WTC11 (cell line): ENCODE data around the gene ZNF830. TPM values are rescaled to one million over a fixed set of nuclear protein-coding genes. Genes with fewer than 3 reads are reported as not detected.

Experiments
- ATAC-seq: fragments of 200-7000 bp; cut with Tn5 transposase; 2 replicates; pipeline ENCODE4 v1.10.0; 2021; ENCODE audit warnings: mild to moderate bottlenecking, moderate library complexity
- CTCF ChIA-PET: fragments of 300-600 bp; sonication (Branson Sonifier 250); formaldehyde crosslinking; loops from one replicate; lab custom pipeline; 2021; ENCODE audit warnings: antibody characterized with exemption; lab: Charles Lee
- POLR2A ChIA-PET: fragments of 350-600 bp; sonication (Branson Sonifier 250); formaldehyde crosslinking; loops from one replicate; lab custom pipeline; 2021; ENCODE audit warnings: antibody characterized with exemption; lab: Charles Lee
- DNase-seq: peaks from one replicate; pipeline ENCODE4 v3.0.0; 2021; ENCODE audit warnings: low spot score
- H3K27ac Mint-ChIP-seq: 2 replicates; pipeline ENCODE4 v1.8.0; 2021; ENCODE audit warnings: mixed read lengths
- H3K27me3 Mint-ChIP-seq: 2 replicates; pipeline ENCODE4 v1.8.0; 2021; ENCODE audit warnings: low read depth, mild to moderate bottlenecking, moderate library complexity, mixed read lengths
- H3K36me3 Mint-ChIP-seq: 2 replicates; pipeline ENCODE4 v1.8.0; 2021; ENCODE audit warnings: mixed read lengths
- H3K4me1 Mint-ChIP-seq: 2 replicates; pipeline ENCODE4 v1.8.0; 2022; ENCODE audit warnings: mixed read lengths
- H3K4me3 Mint-ChIP-seq: 2 replicates; pipeline ENCODE4 v1.8.0; 2021; ENCODE audit warnings: mild to moderate bottlenecking, moderate library complexity, mixed read lengths
- H3K9me3 Mint-ChIP-seq: 2 replicates; pipeline ENCODE4 v1.8.0; 2021; ENCODE audit warnings: mixed read lengths
- FOXP1 ChIP-seq: sonication (generic); formaldehyde crosslinking; IDR thresholded peaks from 2 replicates; pipeline ENCODE4 v1.8.0; 2022; ENCODE audit warnings: missing genetic modification reagents, mild to moderate bottlenecking, moderate library complexity, borderline replicate concordance
- MXD4 ChIP-seq: fragments of 250-450 bp; sonication (Bioruptor Pico); IDR thresholded peaks from 2 replicates; pipeline ENCODE4 v1.8.0; 2021; ENCODE audit warnings: mild to moderate bottlenecking, moderate library complexity, borderline replicate concordance
- NR2C2 ChIP-seq: sonication (generic); formaldehyde crosslinking; IDR thresholded peaks from 2 replicates; pipeline ENCODE4 v1.8.0; 2022; ENCODE audit warnings: mild to moderate bottlenecking, missing genetic modification reagents
- ZBTB21 ChIP-seq: sonication (generic); formaldehyde crosslinking; IDR thresholded peaks from 2 replicates; pipeline ENCODE4 v1.8.1; 2023; ENCODE audit warnings: mild to moderate bottlenecking, missing genetic modification reagents, borderline replicate concordance
- ZNF121 ChIP-seq: sonication (generic); formaldehyde crosslinking; IDR thresholded peaks from 2 replicates; pipeline ENCODE4 v1.8.0; 2023; ENCODE audit warnings: missing genetic modification reagents
- ZNF317 ChIP-seq: sonication (generic); formaldehyde crosslinking; IDR thresholded peaks from 2 replicates; pipeline ENCODE4 v1.8.1; 2023; ENCODE audit warnings: low read depth, mild to moderate bottlenecking, moderate library complexity, missing genetic modification reagents, borderline replicate concordance
- total RNA-seq: library from RNA; stranded (reverse); gene quantifications from 3 replicates; pipeline ENCODE4 v1.2.3, GENCODE V29; 2021
- TF ChIP-seq, protein P1 (sequence below): sonication (generic); formaldehyde crosslinking; IDR thresholded peaks from 2 replicates; pipeline ENCODE4 v1.8.1; 2023; ENCODE audit warnings: mild to moderate bottlenecking, missing genetic modification reagents, moderate library complexity
- TF ChIP-seq, protein P2 (sequence below): fragments of 250-450 bp; sonication (Bioruptor Pico); IDR thresholded peaks from 2 replicates; pipeline ENCODE4 v1.8.0; 2021; ENCODE audit warnings: mild to moderate bottlenecking

ZNF830 gene
- total RNA-seq, 1 experiment from 2014 or later = 20.2 TPM

DNA sequence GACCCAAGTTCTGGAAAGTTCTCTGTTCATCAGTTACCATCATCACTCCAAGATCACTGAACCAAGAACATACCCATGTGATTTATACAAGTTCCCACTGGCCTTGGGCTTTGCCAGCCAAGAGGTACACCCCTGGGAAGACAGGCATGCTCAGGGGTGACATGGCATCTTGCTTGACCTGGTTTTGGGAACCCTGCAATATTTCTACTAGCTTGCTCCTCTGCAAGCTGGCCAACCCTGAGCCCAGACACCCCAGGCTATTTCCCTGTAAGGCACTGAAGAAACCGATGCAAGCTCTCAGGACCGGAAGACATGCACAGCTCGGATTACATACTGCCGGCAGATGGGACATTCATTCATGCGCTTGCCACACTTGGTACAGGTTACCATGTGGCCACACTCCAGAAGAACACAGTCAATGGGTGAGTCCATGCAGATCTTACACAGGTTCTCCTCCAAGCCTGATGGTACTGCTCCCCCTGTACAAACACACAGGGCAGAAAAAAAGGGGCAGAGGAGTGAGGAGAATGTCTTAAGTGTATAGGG is 50.4 kb downstream of the ZNF830 start:
- DNase-seq (no peak), ATAC-seq (no peak)
- Mint-ChIP-seq H3K36me3 (peaks cover 28% of the 10 kb centered on the region), H3K27ac (no peak overlapping the region), H3K9me3 (no peaks in the 10 kb centered on the region), H3K4me3 (no peak overlapping the region), H3K4me1 (peaks cover 14% of the 10 kb centered on the region), H3K27me3 (no peaks in the 10 kb centered on the region)
- ChIA-PET CTCF (interaction anchor here (1.6 kb wide), 1 partner anchor 78 kb away, joined by 7 read pairs; no protein-coding TSS in a partner anchor), POLR2A (interaction anchor here (0.9 to 1.2 kb wide), 2 partner anchors 52 to 83 kb away, joined by 3 to 4 read pairs; partner anchors contain the start of gene RFFL)
- TF ChIP-seq, protein P1, sequence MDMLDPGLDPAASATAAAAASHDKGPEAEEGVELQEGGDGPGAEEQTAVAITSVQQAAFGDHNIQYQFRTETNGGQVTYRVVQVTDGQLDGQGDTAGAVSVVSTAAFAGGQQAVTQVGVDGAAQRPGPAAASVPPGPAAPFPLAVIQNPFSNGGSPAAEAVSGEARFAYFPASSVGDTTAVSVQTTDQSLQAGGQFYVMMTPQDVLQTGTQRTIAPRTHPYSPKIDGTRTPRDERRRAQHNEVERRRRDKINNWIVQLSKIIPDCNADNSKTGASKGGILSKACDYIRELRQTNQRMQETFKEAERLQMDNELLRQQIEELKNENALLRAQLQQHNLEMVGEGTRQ (CRISPR knock-in tag) = no peak
- TF ChIP-seq NR2C2 (CRISPR knock-in tag) = no peak
- no peak for TF ChIP-seq ZNF317 (CRISPR knock-in tag)
- no peak for TF ChIP-seq ZNF121
- TF ChIP-seq, protein P2, sequence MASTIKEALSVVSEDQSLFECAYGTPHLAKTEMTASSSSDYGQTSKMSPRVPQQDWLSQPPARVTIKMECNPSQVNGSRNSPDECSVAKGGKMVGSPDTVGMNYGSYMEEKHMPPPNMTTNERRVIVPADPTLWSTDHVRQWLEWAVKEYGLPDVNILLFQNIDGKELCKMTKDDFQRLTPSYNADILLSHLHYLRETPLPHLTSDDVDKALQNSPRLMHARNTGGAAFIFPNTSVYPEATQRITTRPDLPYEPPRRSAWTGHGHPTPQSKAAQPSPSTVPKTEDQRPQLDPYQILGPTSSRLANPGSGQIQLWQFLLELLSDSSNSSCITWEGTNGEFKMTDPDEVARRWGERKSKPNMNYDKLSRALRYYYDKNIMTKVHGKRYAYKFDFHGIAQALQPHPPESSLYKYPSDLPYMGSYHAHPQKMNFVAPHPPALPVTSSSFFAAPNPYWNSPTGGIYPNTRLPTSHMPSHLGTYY = no peak
- TF ChIP-seq MXD4 (CRISPR knock-in tag) = no peak
- TF ChIP-seq FOXP1 (CRISPR knock-in tag) = no peak
- no peak for TF ChIP-seq ZBTB21

Other genes starting within 250 kb of the ZNF830 start
- gene CCT6B, start 80 bp upstream of the ZNF830 start, total RNA-seq = 2.1 to 2.8 TPM (median 2.5 TPM) in 3 replicates
- 83.3 to 92.3 TPM (median 91.7 TPM) in 3 replicates for gene LIG3, start 19.0 kb downstream of the ZNF830 start, total RNA-seq
- 26.6 to 30.3 TPM (median 27.8 TPM) in 3 replicates for gene RFFL, start 102.2 kb downstream of the ZNF830 start, total RNA-seq
- 13.8 to 15.7 TPM (median 15.0 TPM) in 3 replicates for gene RAD51D, start 158.3 kb downstream of the ZNF830 start, total RNA-seq
- not detected in 3 replicates for gene FNDC8, start 160.1 kb downstream of the ZNF830 start, total RNA-seq
- gene NLE1, start 180.8 kb downstream of the ZNF830 start, total RNA-seq = 44.7 to 52.2 TPM (median 51.0 TPM) in 3 replicates
- 0.07 to 0.16 TPM in 2 of 3 replicates, not detected in the other for gene UNC45B, start 186.3 kb downstream of the ZNF830 start, total RNA-seq
- gene SLC35G3, start 232.9 kb downstream of the ZNF830 start, total RNA-seq = not detected in 3 replicates